ENCODE results near the gene MARCHF4. TPM values are rescaled to one million over a fixed set of nuclear protein-coding genes. Genes with fewer than 3 reads are reported as not detected.

Gene MARCHF4
- total and polyA plus RNA-seq, 8 donors = 0.19 to 4.1 (median 0.52) TPM

GRCh38 chr2:216366777-216367471 is 5.4 kb downstream of the MARCHF4 start:
- Histone ChIP-seq H3K36me3 (no peaks in the 10 kb centered on the region), H3K9me3 (no peaks in the 10 kb centered on the region), H3K4me1 (peaks cover 0 to 4% (median 0%) of the 10 kb centered on the region in 3 donors), H3K4me3 (no peak overlapping the region), H3K27me3 (peaks cover 0 to 18% (median 0%) of the 10 kb centered on the region in 4 donors), H3K27ac (no peak overlapping the region)
- no peak for FAIRE-seq
- TF ChIP-seq, protein P1, sequence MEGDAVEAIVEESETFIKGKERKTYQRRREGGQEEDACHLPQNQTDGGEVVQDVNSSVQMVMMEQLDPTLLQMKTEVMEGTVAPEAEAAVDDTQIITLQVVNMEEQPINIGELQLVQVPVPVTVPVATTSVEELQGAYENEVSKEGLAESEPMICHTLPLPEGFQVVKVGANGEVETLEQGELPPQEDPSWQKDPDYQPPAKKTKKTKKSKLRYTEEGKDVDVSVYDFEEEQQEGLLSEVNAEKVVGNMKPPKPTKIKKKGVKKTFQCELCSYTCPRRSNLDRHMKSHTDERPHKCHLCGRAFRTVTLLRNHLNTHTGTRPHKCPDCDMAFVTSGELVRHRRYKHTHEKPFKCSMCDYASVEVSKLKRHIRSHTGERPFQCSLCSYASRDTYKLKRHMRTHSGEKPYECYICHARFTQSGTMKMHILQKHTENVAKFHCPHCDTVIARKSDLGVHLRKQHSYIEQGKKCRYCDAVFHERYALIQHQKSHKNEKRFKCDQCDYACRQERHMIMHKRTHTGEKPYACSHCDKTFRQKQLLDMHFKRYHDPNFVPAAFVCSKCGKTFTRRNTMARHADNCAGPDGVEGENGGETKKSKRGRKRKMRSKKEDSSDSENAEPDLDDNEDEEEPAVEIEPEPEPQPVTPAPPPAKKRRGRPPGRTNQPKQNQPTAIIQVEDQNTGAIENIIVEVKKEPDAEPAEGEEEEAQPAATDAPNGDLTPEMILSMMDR (IDR thresholded peaks at IDR 0.05) = no peak
- intact Hi-C loops (cut with DNase I) = no loop called here
- 27 to 35% methylated on average over 5 of the region's 5 CpGs for WGBS, 2 donors
- DNase-seq = no peak
- no peak for ATAC-seq

GRCh38 chr2:216365518-216365917 is 6.8 kb downstream of the MARCHF4 start:
- no peaks in the 10 kb centered on the region for H3K4me1 ChIP-seq
- ATAC-seq = no peak
- H3K36me3 ChIP-seq = no peaks in the 10 kb centered on the region
- intact Hi-C loops (cut with DNase I) = no loop called here
- H3K4me3 ChIP-seq = no peak overlapping the region
- H3K27me3 ChIP-seq = peaks cover 0 to 11% (median 0%) of the 10 kb centered on the region in 4 donors
- H3K9me3 ChIP-seq = no peaks in the 10 kb centered on the region
- no peak for FAIRE-seq
- no peak overlapping the region for H3K27ac ChIP-seq
- WGBS, 2 donors = 94 to 95% methylated on average over 2 of the region's 2 CpGs
- no peak for DNase-seq
- TF ChIP-seq, protein P1 (IDR thresholded peaks at IDR 0.05) = no peak

DNA sequence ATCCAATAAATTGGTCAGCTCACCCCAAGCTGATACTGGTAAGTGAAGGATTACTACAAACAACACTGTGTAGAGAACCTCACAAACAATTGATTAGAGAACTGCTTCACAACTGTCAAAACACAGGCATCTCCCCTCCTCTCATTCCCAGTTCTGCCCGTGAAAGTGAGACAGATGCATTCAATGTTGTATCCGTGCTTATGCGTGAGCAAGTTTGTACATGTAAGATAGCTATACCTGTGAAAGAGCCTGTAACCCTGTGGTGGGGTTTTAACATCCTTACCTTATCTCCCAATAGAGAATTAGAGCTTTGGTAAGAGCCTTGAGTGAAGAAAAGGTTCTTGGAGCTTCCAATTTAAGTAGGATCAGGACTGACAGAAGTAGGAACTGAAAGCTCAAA is 9.1 kb downstream of the MARCHF4 start:
- H3K27ac ChIP-seq = no peak overlapping the region
- H3K27me3 ChIP-seq = peaks cover 0 to 3% (median 0%) of the 10 kb centered on the region in 4 donors
- 86 to 90% methylated on average over 3 of the region's 3 CpGs for WGBS, 2 donors
- FAIRE-seq (no peak), DNase-seq (no peak), ATAC-seq (no peak)
- no peak overlapping the region for H3K4me3 ChIP-seq
- no peaks in the 10 kb centered on the region for H3K9me3 ChIP-seq
- no peaks in the 10 kb centered on the region for H3K4me1 ChIP-seq
- no peaks in the 10 kb centered on the region for H3K36me3 ChIP-seq
- intact Hi-C loops (cut with DNase I) = no loop called here
- TF ChIP-seq, protein P1 (IDR thresholded peaks at IDR 0.05) = no peak

DNA sequence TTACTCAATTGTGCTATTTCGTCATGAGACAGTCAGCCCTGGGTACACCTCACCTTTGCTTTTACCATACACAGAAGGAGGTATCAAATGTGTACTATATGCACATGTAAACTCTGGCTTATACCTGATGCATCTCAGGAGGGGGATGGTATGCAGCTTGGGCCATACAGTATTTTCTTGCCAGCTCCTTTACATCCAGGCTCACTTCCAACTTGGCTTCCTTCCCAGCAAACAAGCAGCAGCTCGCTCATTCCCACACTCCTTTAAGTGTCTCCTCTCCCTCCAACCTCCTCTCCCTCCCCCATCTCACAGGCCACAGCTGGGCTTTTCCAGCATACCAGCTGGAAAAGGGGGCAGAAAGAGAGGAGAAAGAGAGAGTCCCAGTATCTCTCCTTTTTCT is 9.6 kb downstream of the MARCHF4 start:
- WGBS, 2 donors = 27 to 32% methylated on average over 2 of the region's 2 CpGs
- intact Hi-C loops (cut with DNase I) = no loop called here
- Histone ChIP-seq H3K4me1 (no peaks in the 10 kb centered on the region), H3K4me3 (no peak overlapping the region), H3K27ac (no peak overlapping the region), H3K9me3 (no peaks in the 10 kb centered on the region), H3K36me3 (no peaks in the 10 kb centered on the region), H3K27me3 (no peaks in the 10 kb centered on the region)
- ATAC-seq (peak; percentile 60 to 76 (median 65)), DNase-seq (peak in 4 of 6 donors; percentile 27 to 54 (median 44)), FAIRE-seq (no peak)
- TF ChIP-seq, protein P1 (IDR thresholded peaks at IDR 0.05) = no peak

GRCh38 chr2:216355711-216356110 is 16.6 kb downstream of the MARCHF4 start:
- FAIRE-seq (no peak), DNase-seq (no peak), ATAC-seq (no peak)
- 69% methylated on average over 2 of the region's 2 CpGs for WGBS, 2 donors
- H3K4me3 ChIP-seq = no peak overlapping the region
- no peaks in the 10 kb centered on the region for H3K4me1 ChIP-seq
- H3K27ac ChIP-seq = no peak overlapping the region
- intact Hi-C loops (cut with DNase I) = no loop called here
- TF ChIP-seq, protein P1 (IDR thresholded peaks at IDR 0.05) = no peak
- H3K9me3 ChIP-seq = no peaks in the 10 kb centered on the region
- no peaks in the 10 kb centered on the region for H3K36me3 ChIP-seq
- no peaks in the 10 kb centered on the region for H3K27me3 ChIP-seq

All from pancreas (tissue), 10 donors.